ENCODE measurements around the gene FPR1.

Gene FPR1

GRCh38 chr19:51703575-51704515, 47.8 kb downstream of the FPR1 start:
- DNase-seq = peak; percentile 99

DNA sequence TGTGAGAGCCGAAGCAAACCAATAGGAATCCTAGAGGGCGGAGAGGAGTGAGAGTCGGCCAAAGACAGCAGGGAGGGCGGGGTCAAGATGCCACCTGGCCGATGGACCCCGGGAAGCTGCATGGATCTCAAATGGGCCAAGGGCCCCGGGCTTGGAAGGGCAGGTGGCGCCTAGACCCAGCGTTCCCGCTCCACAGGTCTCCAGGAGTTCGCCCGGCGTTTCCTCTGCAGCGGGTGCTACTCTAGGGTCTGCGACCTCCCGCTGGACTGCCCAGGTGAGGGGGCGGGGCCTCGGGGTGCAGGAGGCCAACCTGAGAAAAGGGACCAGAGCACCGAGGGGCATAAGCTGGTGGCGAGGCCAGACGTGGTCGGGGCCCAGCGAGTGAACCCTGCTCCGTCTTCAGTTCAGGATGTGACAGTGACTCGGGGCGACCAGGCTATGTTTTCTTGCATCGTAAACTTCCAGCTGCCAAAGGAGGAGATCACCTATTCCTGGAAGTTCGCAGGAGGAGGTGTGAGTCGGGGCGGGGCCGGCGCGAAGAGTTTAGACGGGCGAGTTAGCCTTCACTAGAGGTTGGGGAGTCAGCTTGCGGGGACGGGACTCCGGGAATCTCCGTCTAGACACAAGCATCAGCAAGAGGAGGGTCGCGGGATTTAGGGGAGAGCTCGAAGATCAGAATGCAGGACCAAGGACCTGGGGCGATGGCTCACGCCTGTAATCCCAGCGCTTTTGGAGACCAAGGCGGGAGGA, 48.7 kb downstream of the FPR1 start:
- no peak for DNase-seq

- DNase-seq = peak; percentile 82
Measured at GRCh38 chr19:51702103-51702824, 49.4 kb downstream of the FPR1 start.

- no peak for DNase-seq
Measured at GRCh38 chr19:51701468-51702100, 50.1 kb downstream of the FPR1 start.

GRCh38 chr19:51699170-51699569, 52.5 kb downstream of the FPR1 start:
- DNase-seq = no peak

DNA sequence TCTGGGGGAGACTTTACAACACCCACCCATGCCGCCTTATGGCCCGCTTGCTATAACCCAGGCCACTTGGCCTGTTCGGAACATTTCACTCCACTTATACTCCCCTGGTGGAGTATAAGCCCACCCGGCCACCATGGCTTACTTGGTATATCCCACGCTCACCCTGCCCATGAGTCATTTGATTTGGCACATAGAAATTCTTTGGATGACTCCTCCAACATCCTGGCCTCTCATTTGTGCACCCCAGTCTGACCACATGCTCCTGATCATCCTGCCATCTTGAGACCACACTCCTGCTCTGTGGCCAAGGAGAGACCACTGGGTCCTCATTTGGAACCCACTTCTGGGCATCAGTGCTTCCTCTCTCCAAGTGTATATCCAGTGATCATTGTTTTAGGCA, 53.4 kb downstream of the FPR1 start:
- DNase-seq = no peak

- no peak for DNase-seq
Measured at GRCh38 chr19:51697169-51697776, 54.4 kb downstream of the FPR1 start.

GRCh38 chr19:51696606-51697005, 55.1 kb downstream of the FPR1 start:
- no peak for DNase-seq

Data from activated effector memory CD4-positive, alpha-beta T cell treated with anti-CD3 and anti-CD28 coated beads, Interleukin-2, amount 50 U/mL, for 16 hours (primary cell).